Measurements from ENCODE around the gene MFAP4.

The MFAP4 gene

GRCh38 chr17:19402171-19402570 is 15.2 kb upstream of the MFAP4 start (continued):
- TF ChIP-seq ZNF362 (tag by site-specific recombination; IDR thresholded peaks at IDR 0.05), result no peak
- TF ChIP-seq SCRT1 (tag by site-specific recombination; IDR thresholded peaks at IDR 0.05; ENCODE audit: borderline replicate concordance), result no peak
- no peak for TF ChIP-seq ZFP37 (tag by site-specific recombination; IDR thresholded peaks at IDR 0.05)
- no peak for TF ChIP-seq KLF7 (tag by site-specific recombination; IDR thresholded peaks at IDR 0.05; ENCODE audit: borderline replicate concordance)
- TF ChIP-seq ZNF488 (tag by site-specific recombination; IDR thresholded peaks at IDR 0.05), result no peak

- Histone ChIP-seq H3K9me3 (ENCODE audit: control insufficient read depth, insufficient read depth, low read depth, low read length) (no peaks in the 10 kb centered on the region), H3K4me1 (ENCODE audit: control insufficient read depth, insufficient read depth, low read length) (peaks cover 8% of the 10 kb centered on the region; the same call in 1 of the 2 replicates), H3K4me3 (ENCODE audit: low read depth, low read length) (no peak overlapping the region), H3K27ac (ENCODE audit: extremely low read depth, low read depth, low read length) (no peak overlapping the region), H3K36me3 (ENCODE audit: control insufficient read depth in 2 of 2, insufficient read depth in 1 of 2, low read length in 2 of 2) (no peaks in the 10 kb centered on the region)
- TF ChIP-seq KLF1 (tag by site-specific recombination; IDR thresholded peaks at IDR 0.05) (no peak), ZNF623 (tag by site-specific recombination; IDR thresholded peaks at IDR 0.05) (peak; percentile 53)
- ChIA-PET POLR2A (interaction anchor here (1.3 kb wide), 1 partner anchor 23 kb away, joined by 3 read pairs; the partner anchor contains the start of gene MAPK7), CTCF (interaction anchor here (0.6 to 1.4 kb wide), 2 partner anchors 46 to 776 kb away, joined by 4 read pairs; no protein-coding TSS in a partner anchor)
These were observed 14.5 kb upstream of the MFAP4 start for GRCh38 chr17:19401321-19402010.

GRCh38 chr17:19399750-19400450 is 12.9 kb upstream of the MFAP4 start:
- no peaks in the 10 kb centered on the region for H3K36me3 ChIP-seq (ENCODE audit: control insufficient read depth in 2 of 2, insufficient read depth in 1 of 2, low read length in 2 of 2)
- no peak overlapping the region for H3K27ac ChIP-seq (ENCODE audit: extremely low read depth, low read depth, low read length)
- TF ChIP-seq PRDM10 (tag by site-specific recombination; IDR thresholded peaks at IDR 0.05) (0 out of 2 replicates have a peak, but pooled peaks have one; percentile 16), ZNF350 (tag by site-specific recombination; IDR thresholded peaks at IDR 0.05) (no peak)
- ChIA-PET POLR2A (interaction anchor here (0.6 kb wide), 1 partner anchor 37 kb away, joined by 3 read pairs; no protein-coding TSS in a partner anchor), CTCF (no interaction called here)
- H3K4me1 ChIP-seq (ENCODE audit: control insufficient read depth, insufficient read depth, low read length), result peaks cover 8% of the 10 kb centered on the region; the same call in 1 of the 2 replicates
- no peak overlapping the region for H3K4me3 ChIP-seq (ENCODE audit: low read depth, low read length)
- H3K9me3 ChIP-seq (ENCODE audit: control insufficient read depth, insufficient read depth, low read depth, low read length), result no peaks in the 10 kb centered on the region

- CTCF ChIA-PET, result no interaction called here
- H3K36me3 ChIP-seq (ENCODE audit: control insufficient read depth in 2 of 2, insufficient read depth in 1 of 2, low read length in 2 of 2), result no peaks in the 10 kb centered on the region
- H3K27ac ChIP-seq (ENCODE audit: extremely low read depth, low read depth, low read length), result 0 out of 2 replicates have a peak overlapping the region, but pooled peaks have one; percentile 5
- H3K4me1 ChIP-seq (ENCODE audit: control insufficient read depth, insufficient read depth, low read length), result peaks cover 8% of the 10 kb centered on the region; the same call in 1 of the 2 replicates
- no peak overlapping the region for H3K4me3 ChIP-seq (ENCODE audit: low read depth, low read length)
- no peaks in the 10 kb centered on the region for H3K9me3 ChIP-seq (ENCODE audit: control insufficient read depth, insufficient read depth, low read depth, low read length)
- POLR2A ChIA-PET, result no interaction called here
- TF ChIP-seq ZBTB20 (tag by site-specific recombination; IDR thresholded peaks at IDR 0.05), result peak; percentile 55; the same call in 1 of the 2 replicates
- no peak for TF ChIP-seq ZNF266 (tag by site-specific recombination; IDR thresholded peaks at IDR 0.05; ENCODE audit: low read depth)
- TF ChIP-seq ZNF629 (tag by site-specific recombination; IDR thresholded peaks at IDR 0.05), result peak; percentile 24; the same call in 1 of the 2 replicates
- TF ChIP-seq ZFHX2 (tag by site-specific recombination; conservative IDR thresholded peaks at IDR 0.05), result peak; percentile 87
- TF ChIP-seq ZNF626 (tag by site-specific recombination; IDR thresholded peaks at IDR 0.05), result no peak
- TF ChIP-seq ZNF600 (tag by site-specific recombination; IDR thresholded peaks at IDR 0.05), result no peak
- TF ChIP-seq ZNF221 (tag by site-specific recombination; IDR thresholded peaks at IDR 0.05; ENCODE audit: borderline replicate concordance), result no peak
- TF ChIP-seq BCL11A (tag by site-specific recombination; IDR thresholded peaks at IDR 0.05; ENCODE audit: low read depth), result no peak
- TF ChIP-seq ZFP37 (tag by site-specific recombination; IDR thresholded peaks at IDR 0.05), result no peak
- TF ChIP-seq ZNF19 (tag by site-specific recombination; IDR thresholded peaks at IDR 0.05; ENCODE audit: low read depth), result no peak
- peak; percentile 29; the same call in 1 of the 2 replicates for TF ChIP-seq GLIS1 (tag by site-specific recombination; IDR thresholded peaks at IDR 0.05)
- TF ChIP-seq SP3 (tag by site-specific recombination; IDR thresholded peaks at IDR 0.05), result no peak
- no peak for TF ChIP-seq IKZF3 (tag by site-specific recombination; IDR thresholded peaks at IDR 0.05)
These were observed 11.6 kb upstream of the MFAP4 start for GRCh38 chr17:19398301-19399181.
